T follicular helper cell (primary cell): Measurements from ENCODE around the gene NUMBL.
"Not testable (repeated sequence)": the region's sequence is repeated elsewhere in the genome, so short reads cannot be mapped to it uniquely, and the experiment has no call there.

ENCODE experiments used
- DNase-seq: peaks from one replicate; pipeline ENCODE4 v3.0.0-alpha.2; 2020; ENCODE audit warnings: low read depth

NUMBL gene

GRCh38 chr19:40662925-40663694 is 27.3 kb downstream of the NUMBL start:
- DNase-seq = peak; percentile 89

- no peak for DNase-seq
These were observed 28.8 kb downstream of the NUMBL start for GRCh38 chr19:40661616-40662015.

DNA sequence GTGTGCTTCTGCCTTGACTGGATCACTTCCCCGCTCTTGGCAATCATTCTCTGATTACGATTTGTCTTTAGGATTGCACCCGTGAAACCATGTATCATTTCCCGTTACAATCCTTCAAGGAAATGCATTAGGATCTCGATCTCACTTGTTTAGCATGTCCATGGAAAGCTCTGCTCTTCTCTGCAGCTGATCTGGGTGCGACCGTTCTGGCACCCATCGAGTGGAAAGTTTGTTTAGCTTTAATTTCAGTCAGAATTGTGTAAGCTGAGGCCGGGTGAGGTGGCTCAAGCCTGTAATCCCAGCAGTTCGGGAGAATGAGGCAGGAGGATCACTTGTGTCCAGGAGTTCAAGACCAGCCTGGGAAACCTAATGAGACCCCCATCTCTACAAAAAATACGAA is 30.9 kb downstream of the NUMBL start:
- DNase-seq = no peak

DNA sequence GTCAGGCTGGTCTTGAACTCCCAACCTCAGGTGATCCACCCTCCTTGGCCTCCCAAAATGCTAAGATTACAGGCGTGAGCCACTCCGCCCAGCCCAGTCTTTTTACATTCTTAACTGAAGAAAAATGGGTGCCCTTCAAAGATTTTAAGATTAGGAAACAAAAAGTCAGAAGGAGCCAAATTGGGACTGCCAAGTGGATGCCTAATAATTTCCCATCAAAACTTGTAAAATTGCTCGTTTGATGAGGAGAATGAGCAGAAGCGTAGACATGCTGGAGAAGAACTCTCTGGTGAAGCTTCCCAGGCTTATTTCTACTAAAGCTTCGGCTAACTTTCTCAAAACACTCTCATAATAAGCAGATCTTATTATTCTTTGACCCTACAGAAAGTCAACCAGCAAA is 31.3 kb downstream of the NUMBL start:
- no peak for DNase-seq

- no peak for DNase-seq
These were observed 32.4 kb downstream of the NUMBL start for GRCh38 chr19:40658031-40658430.

DNA sequence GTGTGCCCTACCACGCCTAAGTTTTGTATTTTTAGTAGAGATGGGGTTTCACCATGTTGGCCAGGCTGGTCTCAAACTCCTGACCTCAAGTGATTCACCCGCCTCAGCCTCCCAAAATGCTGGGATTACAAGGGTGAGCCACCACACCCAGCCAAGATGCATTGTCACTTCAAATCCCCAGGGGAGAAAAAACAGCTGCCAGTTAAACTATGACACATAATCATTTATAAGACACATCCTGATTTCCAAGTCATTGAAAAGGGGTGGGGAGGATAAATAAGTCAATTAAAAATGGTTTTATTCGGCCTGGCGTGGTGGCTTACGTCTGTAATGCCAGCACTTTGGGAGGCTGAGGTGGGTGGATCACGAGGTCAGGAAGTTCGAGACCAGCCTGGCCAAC is 34.8 kb downstream of the NUMBL start:
- DNase-seq = not testable (repeated sequence)

DNA sequence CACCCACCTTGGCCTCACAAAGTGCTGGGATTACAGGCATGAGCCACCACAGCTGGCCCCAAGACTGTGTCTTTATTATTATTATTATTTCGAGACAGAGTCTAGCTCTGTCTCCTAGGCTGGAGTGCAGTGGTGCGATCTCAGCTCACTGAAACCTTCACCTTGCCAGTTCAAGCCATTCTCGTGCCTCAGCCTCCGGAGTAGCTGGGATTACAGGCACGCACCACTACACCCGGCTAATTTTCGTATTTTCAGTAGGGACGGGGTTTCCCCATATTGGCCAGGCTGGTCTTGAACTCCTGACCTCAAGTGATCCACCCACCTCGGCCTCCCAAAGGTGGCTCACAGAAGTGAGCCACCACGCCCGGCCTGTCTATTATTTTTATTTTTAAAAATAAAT is 38.1 kb downstream of the NUMBL start:
- not testable (repeated sequence) for DNase-seq

DNA sequence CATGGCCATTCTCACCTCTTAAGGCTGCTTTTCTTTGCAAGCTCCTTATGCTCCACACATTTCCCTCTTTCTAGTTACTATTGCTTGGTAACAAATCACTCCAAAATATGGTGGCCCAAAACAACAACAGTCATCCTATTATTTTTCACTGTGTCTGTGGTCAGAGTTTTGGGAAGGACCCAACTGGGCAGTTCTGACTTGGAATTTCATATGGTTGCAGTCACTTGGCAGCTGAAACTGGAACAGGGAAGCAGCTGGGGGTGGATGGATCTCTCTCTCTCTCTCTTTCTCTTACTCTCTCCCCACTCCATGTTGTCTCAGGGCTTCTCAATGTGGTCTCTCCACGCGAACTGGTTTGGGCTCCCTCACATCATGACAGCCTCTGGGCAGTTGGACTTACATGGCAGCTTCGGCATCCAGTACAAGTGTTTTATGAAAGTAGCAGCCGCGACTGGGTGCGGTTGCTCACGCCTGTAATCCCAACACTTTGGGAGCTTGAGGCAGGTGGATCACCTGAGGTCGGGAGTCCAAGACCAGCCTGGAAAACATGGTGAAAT is 39.6 kb downstream of the NUMBL start:
- DNase-seq = no peak

DNA sequence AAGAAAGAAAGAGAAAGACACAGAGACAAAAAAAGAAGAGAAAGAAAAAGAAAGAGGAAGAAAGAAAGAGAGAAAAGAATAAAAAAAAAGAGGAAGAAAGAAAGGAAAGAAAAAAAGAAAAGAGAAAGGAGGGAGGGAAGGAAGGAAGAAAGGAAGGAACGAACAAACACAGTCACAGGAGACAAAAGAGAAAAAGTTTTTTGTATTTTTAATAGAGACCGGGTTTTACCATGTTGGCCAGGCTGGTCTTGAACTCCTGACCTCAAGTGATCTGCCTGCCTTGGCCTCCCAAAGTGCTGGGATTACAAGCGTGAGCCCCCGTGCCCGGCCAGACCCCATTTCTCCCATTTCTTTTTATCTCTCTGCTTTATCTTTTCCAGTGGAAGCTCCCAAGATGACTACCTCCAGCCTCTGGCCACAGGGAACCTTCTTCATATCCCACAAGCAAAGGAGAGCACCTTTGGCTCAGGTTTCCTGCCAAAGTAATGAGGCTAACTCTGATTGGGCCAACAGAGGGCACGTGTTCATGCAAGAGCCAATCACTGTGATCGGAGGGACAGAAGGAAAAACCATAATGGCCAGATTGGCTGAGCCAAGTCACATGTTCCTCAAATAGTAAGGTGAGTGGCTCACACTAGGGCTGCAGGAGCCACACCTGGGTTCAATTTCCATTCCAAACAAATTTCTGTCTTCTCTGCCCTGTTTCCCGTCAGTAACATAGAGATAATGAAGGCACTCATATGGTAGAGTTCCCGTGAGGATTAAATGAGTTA is 40.4 kb downstream of the NUMBL start:
- not testable (repeated sequence) for DNase-seq

- DNase-seq = no peak
These were observed 43.7 kb downstream of the NUMBL start for GRCh38 chr19:40646743-40647254.

DNA sequence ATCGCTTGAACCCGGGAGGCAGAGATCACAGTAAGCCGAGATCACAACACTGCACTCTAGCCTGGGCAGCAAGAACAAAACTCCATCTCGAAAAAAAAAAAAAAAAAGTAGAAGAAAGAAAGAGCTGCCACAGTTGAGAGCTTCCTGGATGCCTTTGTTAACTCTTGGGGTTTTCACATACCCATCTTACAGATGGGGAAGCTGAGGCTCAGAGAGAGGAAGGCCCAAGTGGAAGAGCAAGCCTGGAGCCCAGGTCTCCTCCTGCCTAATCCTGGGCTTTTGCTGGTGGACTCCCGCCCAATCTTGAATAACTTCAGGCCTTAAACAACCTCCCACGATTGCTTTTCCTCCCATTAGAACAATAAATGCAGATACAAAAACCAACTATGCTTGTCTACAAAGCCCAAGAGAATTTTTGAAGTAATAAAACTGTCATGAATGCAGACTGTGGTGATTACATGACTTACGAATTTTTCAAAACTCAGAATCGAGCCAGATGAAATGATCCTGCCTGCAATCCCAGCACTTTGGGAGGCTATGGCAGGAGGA is 47.6 kb downstream of the NUMBL start:
- no peak for DNase-seq

- no peak for DNase-seq
These were observed 48.3 kb downstream of the NUMBL start for GRCh38 chr19:40642051-40642706.

- no peak for DNase-seq
These were observed 49.2 kb downstream of the NUMBL start for GRCh38 chr19:40641281-40641680.

DNA sequence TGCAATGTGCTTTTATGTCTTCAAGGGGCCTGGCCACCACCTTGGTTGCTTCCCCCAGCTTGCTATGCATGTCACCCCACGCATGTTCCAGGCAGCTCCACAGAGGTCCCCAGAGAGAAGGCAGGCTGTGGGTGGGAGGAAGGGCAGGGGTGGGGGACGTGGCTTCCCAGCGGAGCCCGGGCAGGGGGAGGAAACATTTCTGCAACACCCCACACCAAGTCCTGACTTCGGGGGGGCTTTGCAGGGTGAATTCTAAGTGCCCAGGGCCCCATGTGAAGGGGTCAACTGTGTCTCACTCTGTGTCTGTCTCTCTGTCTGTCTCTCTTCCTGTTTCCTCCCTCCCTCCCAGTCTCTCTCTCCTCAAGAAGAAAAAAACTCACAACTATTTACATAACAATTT is 49.7 kb downstream of the NUMBL start:
- no peak for DNase-seq

DNA sequence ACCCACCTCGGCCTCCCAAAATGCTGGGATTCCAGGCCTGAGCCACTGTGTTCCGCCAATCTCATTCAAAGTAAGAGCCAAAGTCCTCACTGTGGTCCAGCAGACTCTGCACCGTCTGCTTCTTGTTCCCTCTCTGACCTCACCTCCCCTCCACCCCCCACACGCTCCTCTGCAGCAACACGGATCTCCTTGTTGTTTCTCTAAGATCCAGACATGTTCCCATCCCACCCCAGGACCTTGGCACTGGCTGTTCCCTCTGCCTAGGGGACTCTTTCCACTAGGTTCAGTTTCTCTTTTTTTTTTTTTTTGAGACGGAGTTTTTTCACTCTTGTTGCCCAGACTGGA is 50.8 kb downstream of the NUMBL start:
- DNase-seq = no peak

GRCh38 chr19:40638327-40638726 is 52.1 kb downstream of the NUMBL start:
- DNase-seq = no peak

DNA sequence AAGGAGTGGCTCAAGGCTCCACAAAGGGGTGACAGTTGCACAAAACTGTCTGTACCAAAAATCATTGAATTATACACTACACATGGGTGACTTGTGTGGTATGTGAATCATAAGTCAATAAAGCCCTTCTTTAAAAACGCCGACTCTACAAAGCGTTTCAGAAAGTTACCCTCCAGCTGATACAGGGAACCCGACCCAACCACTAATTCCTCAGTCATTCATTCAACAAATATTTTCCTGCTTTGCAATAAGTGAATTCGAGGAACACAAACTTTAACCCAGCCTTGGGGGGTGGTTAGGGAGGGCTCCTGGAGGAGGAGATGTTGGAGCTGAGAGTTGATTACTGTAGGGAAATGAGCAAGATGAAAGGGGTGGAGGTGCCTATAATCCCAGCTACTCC is 57.2 kb downstream of the NUMBL start:
- no peak for DNase-seq

DNA sequence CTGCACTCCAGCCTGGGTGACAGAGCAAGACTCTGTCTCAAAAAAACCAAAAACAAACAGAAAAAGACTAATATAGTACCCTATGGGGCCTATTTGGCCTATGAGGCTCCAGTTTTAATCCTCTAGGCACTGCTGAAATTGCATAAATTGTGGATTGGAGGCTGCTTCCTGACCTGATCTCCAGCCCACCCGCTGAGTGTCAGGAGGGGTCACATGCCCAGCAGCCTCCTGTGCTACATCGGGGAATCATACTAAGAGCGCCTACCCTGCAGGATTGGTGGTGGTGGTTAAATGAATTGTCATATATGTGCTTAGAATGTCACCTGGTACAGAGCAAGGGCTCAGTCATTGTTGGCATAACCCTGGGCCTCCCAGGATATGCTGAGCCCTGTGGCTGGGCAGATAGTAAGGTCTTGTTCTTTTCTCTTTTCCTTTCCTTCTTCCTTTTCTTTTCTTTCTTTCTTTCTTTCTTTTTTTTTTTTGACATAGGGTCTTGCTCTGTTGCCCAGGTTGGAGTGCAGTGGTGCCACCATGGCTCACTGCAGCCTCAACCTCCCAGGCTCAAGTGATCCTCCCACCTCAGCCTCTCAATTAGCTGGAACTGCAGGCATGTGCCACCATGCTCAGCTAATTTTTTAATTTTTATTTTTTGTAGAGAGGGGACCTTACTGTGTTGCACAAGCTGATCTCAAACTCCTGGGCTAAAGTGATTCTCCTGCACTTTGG is 58.0 kb downstream of the NUMBL start:
- DNase-seq = no peak

DNA sequence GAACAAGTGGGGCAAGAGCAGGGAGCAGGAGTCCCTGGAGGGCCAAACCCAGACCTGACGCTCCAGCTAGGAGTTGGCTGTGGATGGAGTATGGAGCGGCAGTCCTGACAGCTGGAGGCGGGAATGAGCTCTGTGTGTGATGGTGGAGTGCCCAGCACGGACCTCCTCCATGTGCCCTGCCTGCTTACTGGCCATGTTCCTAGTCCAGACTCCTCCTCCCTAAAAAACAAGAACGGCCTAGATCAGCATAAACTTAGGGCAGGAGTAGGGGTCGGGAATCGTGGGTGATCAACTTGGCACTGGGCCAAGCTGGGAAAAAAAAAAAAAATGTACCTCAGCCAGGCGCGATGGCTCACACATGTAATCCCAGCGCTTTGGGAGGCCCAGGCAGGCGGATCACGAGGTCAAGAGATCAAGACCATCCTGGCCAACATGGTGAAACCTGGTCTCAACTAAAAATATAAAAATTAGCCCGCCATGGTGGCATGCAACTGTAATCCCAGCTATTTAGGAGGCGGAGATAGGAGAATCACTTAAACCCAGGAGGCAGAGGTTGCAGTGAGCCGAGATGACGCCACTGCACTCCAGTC is 59.8 kb downstream of the NUMBL start:
- DNase-seq = no peak

- DNase-seq = no peak
These were observed 61.1 kb downstream of the NUMBL start for GRCh38 chr19:40629346-40629745.
